Measurements from ENCODE around the gene LILRA2.
"Not testable (repeated sequence)": the region's sequence is repeated elsewhere in the genome, so short reads cannot be mapped to it uniquely, and the experiment has no call there.

LILRA2 gene

GRCh38 chr19:54554006-54554405 lies 19.6 kb upstream of the LILRA2 start:
- Mint-ChIP-seq H3K4me1 (ENCODE audit: low read depth) (peaks cover 4% of the 10 kb centered on the region), H3K4me3 (no peak overlapping the region), H3K9me3 (ENCODE audit: low read depth) (no peaks in the 10 kb centered on the region), H3K27ac (no peak overlapping the region), H3K27me3 (peaks cover 12% of the 10 kb centered on the region), H3K36me3 (no peaks in the 10 kb centered on the region)

GRCh38 chr19:54554896-54555295 lies 18.7 kb upstream of the LILRA2 start:
- no peak overlapping the region for H3K27ac Mint-ChIP-seq
- H3K9me3 Mint-ChIP-seq (ENCODE audit: low read depth): no peaks in the 10 kb centered on the region
- no peaks in the 10 kb centered on the region for H3K36me3 Mint-ChIP-seq
- peaks cover 4% of the 10 kb centered on the region for H3K4me1 Mint-ChIP-seq (ENCODE audit: low read depth)
- H3K4me3 Mint-ChIP-seq: no peak overlapping the region
- peaks cover 14% of the 10 kb centered on the region for H3K27me3 Mint-ChIP-seq

- no peaks in the 10 kb centered on the region for H3K9me3 Mint-ChIP-seq (ENCODE audit: low read depth)
- H3K4me3 Mint-ChIP-seq: no peak overlapping the region
- H3K27ac Mint-ChIP-seq: no peak overlapping the region
- H3K36me3 Mint-ChIP-seq: no peaks in the 10 kb centered on the region
- peaks cover 4% of the 10 kb centered on the region for H3K4me1 Mint-ChIP-seq (ENCODE audit: low read depth)
- H3K27me3 Mint-ChIP-seq: peaks cover 15% of the 10 kb centered on the region
Observed at GRCh38 chr19:54556194-54556593, 17.4 kb upstream of the LILRA2 start.

- H3K4me3 Mint-ChIP-seq: no peak overlapping the region
- H3K4me1 Mint-ChIP-seq (ENCODE audit: low read depth): no peaks in the 10 kb centered on the region
Observed at GRCh38 chr19:54558339-54558738, 15.3 kb upstream of the LILRA2 start.

GRCh38 chr19:54560881-54561385 lies 12.7 kb upstream of the LILRA2 start:
- H3K4me1 Mint-ChIP-seq (ENCODE audit: low read depth): no peaks in the 10 kb centered on the region
- H3K27ac Mint-ChIP-seq: no peak overlapping the region
- peaks cover 9% of the 10 kb centered on the region for H3K27me3 Mint-ChIP-seq
- H3K9me3 Mint-ChIP-seq (ENCODE audit: low read depth): no peaks in the 10 kb centered on the region
- H3K4me3 Mint-ChIP-seq: no peak overlapping the region
- H3K36me3 Mint-ChIP-seq: no peaks in the 10 kb centered on the region

More at GRCh38 chr19:54558339-54558738, 15.3 kb upstream of the LILRA2 start:
- Mint-ChIP-seq H3K9me3 (ENCODE audit: low read depth) (no peaks in the 10 kb centered on the region), H3K27me3 (peaks cover 9% of the 10 kb centered on the region), H3K36me3 (no peaks in the 10 kb centered on the region), H3K27ac (no peak overlapping the region)

- Mint-ChIP-seq H3K27me3 (peaks cover 9% of the 10 kb centered on the region), H3K4me1 (ENCODE audit: low read depth) (no peaks in the 10 kb centered on the region), H3K9me3 (ENCODE audit: low read depth) (no peaks in the 10 kb centered on the region)
Observed at GRCh38 chr19:54561840-54562239, 11.8 kb upstream of the LILRA2 start.

GRCh38 chr19:54563206-54563605 lies 10.4 kb upstream of the LILRA2 start:
- H3K9me3 Mint-ChIP-seq (ENCODE audit: low read depth); H3K27ac Mint-ChIP-seq; H3K27me3 Mint-ChIP-seq; H3K4me1 Mint-ChIP-seq (ENCODE audit: low read depth); H3K4me3 Mint-ChIP-seq; H3K36me3 Mint-ChIP-seq: not testable (repeated sequence)

More at GRCh38 chr19:54561840-54562239, 11.8 kb upstream of the LILRA2 start:
- Mint-ChIP-seq H3K4me3 (no peak overlapping the region), H3K36me3 (no peaks in the 10 kb centered on the region), H3K27ac (no peak overlapping the region)

- no peaks in the 10 kb centered on the region for H3K9me3 Mint-ChIP-seq (ENCODE audit: low read depth)
- peaks cover 13% of the 10 kb centered on the region for H3K27me3 Mint-ChIP-seq
- H3K36me3 Mint-ChIP-seq: no peaks in the 10 kb centered on the region
- no peak overlapping the region for H3K27ac Mint-ChIP-seq
- H3K4me3 Mint-ChIP-seq: no peak overlapping the region
- H3K4me1 Mint-ChIP-seq (ENCODE audit: low read depth): no peaks in the 10 kb centered on the region
Observed at GRCh38 chr19:54570316-54570715, 3.3 kb upstream of the LILRA2 start.

GRCh38 chr19:54571715-54572615 lies 1.6 kb upstream of the LILRA2 start:
- H3K27me3 Mint-ChIP-seq: peaks cover 14% of the 10 kb centered on the region
- not testable (repeated sequence) for H3K4me1 Mint-ChIP-seq (ENCODE audit: low read depth); H3K9me3 Mint-ChIP-seq (ENCODE audit: low read depth); H3K4me3 Mint-ChIP-seq; H3K36me3 Mint-ChIP-seq; H3K27ac Mint-ChIP-seq

GRCh38 chr19:54572696-54573311 lies 786 bp upstream of the LILRA2 start:
- Mint-ChIP-seq H3K4me3 (no peak overlapping the region), H3K27me3 (peaks cover 14% of the 10 kb centered on the region), H3K36me3 (no peaks in the 10 kb centered on the region), H3K4me1 (ENCODE audit: low read depth) (no peaks in the 10 kb centered on the region), H3K27ac (no peak overlapping the region), H3K9me3 (ENCODE audit: low read depth) (no peaks in the 10 kb centered on the region)

- Mint-ChIP-seq H3K27me3 (peaks cover 14% of the 10 kb centered on the region), H3K4me1 (ENCODE audit: low read depth) (no peaks in the 10 kb centered on the region), H3K4me3 (no peak overlapping the region), H3K36me3 (no peaks in the 10 kb centered on the region), H3K27ac (no peak overlapping the region), H3K9me3 (ENCODE audit: low read depth) (no peaks in the 10 kb centered on the region)
Observed at GRCh38 chr19:54574051-54574450, 461 bp downstream of the LILRA2 start.

GRCh38 chr19:54574527-54575056 lies 1.0 kb downstream of the LILRA2 start:
- peaks cover 14% of the 10 kb centered on the region for H3K27me3 Mint-ChIP-seq

GRCh38 chr19:54575205-54575604 lies 1.6 kb downstream of the LILRA2 start:
- not testable (repeated sequence) for H3K9me3 Mint-ChIP-seq (ENCODE audit: low read depth); H3K4me3 Mint-ChIP-seq; H3K27ac Mint-ChIP-seq; H3K36me3 Mint-ChIP-seq; H3K4me1 Mint-ChIP-seq (ENCODE audit: low read depth)
- H3K27me3 Mint-ChIP-seq: peaks cover 15% of the 10 kb centered on the region

More at GRCh38 chr19:54574527-54575056, 1.0 kb downstream of the LILRA2 start:
- Mint-ChIP-seq H3K4me1 (ENCODE audit: low read depth) (no peaks in the 10 kb centered on the region), H3K27ac (no peak overlapping the region), H3K4me3 (no peak overlapping the region), H3K9me3 (ENCODE audit: low read depth) (no peaks in the 10 kb centered on the region), H3K36me3 (no peaks in the 10 kb centered on the region)

- Mint-ChIP-seq H3K4me3 (no peak overlapping the region), H3K27ac (no peak overlapping the region), H3K9me3 (ENCODE audit: low read depth) (no peaks in the 10 kb centered on the region), H3K36me3 (no peaks in the 10 kb centered on the region), H3K4me1 (ENCODE audit: low read depth) (no peaks in the 10 kb centered on the region), H3K27me3 (peaks cover 13% of the 10 kb centered on the region)
Observed at GRCh38 chr19:54576411-54576976, 2.9 kb downstream of the LILRA2 start.

GRCh38 chr19:54577334-54577733 lies 3.7 kb downstream of the LILRA2 start:
- no peaks in the 10 kb centered on the region for H3K4me1 Mint-ChIP-seq (ENCODE audit: low read depth)
- no peak overlapping the region for H3K27ac Mint-ChIP-seq
- H3K9me3 Mint-ChIP-seq (ENCODE audit: low read depth): no peaks in the 10 kb centered on the region
- H3K27me3 Mint-ChIP-seq: peaks cover 15% of the 10 kb centered on the region
- no peak overlapping the region for H3K4me3 Mint-ChIP-seq
- no peaks in the 10 kb centered on the region for H3K36me3 Mint-ChIP-seq
